Amygdala (tissue), 56 donors: Measurements from ENCODE around the gene SLC7A10.
A peak's percentile ranks its signal among the peaks of the same experiment; 100 is the strongest.

Source experiments
- DNase-seq, 56 donors: peaks; one replicate each; lab custom pipeline; 2025; lab: John Stamatoyannopoulos, UW

SLC7A10 gene

DNA sequence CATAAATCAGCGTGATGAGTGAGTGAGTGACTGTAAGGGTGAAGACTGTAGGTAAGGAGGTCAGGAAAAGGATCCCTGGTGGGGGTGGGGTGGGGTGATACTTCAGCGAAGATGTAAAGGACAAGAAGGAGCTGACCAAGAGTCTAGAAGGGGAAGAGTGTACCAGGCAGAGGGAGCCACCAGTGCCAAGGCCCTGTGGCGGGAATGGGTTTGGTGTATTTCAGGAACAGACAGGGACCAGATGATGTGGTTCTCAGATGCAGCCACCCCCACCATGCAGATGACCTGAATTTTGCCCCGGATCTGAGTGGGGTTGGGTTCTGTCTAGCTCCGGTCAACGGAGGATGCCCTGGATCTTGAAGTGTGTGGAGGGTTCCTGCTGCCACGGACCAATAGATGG is 30.1 kb upstream of the SLC7A10 start:
- DNase-seq: no peak

DNA sequence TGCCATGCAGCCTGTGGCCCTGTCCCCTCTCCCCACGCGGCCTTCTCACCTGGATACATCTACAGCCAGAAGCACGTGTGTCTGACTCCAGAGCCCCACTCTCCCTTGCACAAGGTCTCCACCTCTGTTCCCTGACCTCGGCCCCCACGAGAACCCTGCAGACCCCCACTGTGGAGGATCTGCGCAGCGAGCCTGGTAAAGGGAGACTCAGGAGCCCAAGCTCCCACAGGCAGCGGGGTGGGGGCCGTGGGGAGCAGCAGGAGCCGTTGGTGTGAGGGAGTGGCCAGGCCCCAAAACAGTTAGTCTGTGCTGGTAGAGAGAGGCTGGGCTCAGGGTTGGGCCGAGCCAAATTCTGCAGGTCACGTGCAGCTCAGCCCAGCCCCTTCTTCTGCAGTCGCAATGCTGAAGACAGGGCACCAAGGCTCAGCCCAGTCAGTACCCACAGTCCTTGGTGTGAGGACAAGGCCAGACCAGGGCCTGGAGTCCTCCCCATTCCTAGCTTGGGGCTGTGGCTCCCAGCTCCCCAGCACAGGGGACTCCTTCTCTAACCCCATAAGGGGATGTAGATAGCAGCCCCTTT is 28.7 kb upstream of the SLC7A10 start:
- DNase-seq: no peak

DNA sequence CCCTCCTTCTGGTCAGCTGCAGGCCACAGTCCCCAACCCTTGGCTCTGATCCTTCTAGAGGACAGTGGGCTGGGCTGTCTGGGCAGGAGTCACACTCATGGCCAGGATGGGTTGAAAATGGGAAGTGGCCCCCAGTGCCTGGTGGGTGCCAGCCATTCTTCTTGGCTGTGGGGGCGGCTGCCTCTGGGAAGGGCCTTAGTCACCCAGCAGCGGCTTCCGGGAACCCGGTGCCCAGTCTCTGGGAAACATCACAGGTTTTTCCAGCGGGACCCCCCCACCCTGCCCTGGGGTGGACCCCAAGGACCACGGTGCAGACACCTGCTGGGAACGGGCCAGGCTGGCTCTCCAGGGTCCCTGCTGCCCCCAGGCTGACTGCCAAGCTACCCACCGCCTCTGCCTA is 27.3 kb upstream of the SLC7A10 start:
- peak in 3 of 56 donors; percentile 20 to 28 (median 26) for DNase-seq

DNA sequence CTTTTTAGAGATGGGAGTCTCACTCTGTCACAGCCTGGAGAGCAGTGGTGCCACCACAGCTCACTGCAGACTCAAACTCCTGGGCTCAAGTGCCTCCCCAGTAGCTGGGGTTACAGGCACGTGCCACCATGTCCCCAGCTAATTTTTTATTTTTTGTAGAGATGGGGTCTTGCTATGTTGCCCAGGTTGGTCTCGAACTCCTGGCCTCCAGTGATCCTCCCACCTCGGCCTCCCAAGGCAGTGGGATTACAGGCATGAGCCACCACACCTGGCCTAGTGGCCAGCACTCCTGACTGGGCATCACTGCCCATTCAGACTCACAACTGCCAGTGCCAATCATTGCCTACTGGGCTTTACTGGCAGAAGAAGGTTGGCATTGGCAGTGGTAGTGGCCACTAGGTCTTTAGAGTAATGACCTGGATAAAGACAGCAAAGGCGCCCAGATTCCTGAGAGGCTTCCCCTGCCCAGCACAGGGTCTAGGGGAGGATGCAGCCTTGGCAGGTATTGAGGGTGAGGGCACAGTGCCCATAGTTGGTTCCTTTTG is 26.8 kb upstream of the SLC7A10 start:
- no peak for DNase-seq

DNA sequence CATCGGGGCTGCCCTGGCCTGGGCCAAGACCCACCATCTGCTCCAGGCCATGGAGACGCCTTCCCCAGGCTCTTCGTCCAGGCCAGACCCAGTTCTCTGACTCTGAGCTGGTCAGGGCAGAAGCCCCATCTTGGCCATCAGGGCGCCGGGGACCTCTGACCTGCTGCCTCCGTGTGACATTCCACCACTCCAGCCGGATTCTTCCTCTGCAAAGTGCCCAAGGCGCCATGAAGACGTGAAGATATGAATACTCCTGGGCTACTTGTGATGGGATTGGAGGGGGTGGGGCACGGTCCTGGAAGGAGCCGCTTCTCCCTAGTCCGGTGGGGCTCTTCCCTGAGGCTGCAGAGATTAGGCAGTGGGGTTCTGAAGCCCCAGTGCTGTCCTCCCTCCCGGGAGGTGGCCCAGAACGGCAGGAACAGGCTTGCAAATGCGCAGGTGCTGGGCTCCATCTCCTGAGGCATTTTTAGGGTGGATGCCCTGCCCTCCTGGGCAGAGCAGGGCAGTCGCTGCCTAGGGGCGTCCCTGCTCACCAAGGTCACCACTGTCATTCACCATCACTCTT is 26.0 kb upstream of the SLC7A10 start:
- no peak for DNase-seq

DNA sequence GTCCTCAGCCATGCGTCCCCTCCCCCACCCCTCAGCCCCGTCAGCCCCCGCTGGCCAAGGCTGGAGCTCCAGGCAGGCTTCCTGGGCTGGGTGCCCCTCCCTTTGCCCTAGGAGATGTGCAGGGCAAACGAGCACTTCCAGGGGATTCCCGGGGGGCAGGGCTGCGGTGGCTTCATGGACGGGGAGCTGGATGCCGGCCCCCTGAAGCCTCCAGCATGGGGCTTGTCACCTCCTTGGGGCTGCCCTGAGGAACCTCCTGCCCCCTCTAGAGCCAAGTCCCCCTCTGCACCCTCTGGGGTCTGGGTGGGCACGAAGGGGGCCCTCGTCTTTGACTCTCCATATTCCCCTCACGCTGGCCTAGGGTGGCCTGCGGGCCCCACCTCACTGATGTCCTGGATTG is 25.4 kb upstream of the SLC7A10 start:
- DNase-seq: no peak

DNA sequence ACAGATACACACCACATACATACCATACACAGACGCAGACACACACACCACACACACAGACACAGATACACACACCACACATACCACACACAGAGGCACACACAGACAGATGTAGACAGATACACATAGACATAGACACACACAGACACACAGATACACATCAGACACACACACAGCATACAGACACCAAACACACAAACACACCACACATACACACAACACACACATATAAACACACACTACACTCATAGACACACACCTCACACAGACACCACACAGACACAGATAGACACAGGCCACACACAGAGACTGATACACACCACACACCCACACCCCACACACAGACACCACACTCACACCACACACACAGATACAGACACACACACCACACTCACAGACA is 24.9 kb upstream of the SLC7A10 start:
- DNase-seq: no peak

DNA sequence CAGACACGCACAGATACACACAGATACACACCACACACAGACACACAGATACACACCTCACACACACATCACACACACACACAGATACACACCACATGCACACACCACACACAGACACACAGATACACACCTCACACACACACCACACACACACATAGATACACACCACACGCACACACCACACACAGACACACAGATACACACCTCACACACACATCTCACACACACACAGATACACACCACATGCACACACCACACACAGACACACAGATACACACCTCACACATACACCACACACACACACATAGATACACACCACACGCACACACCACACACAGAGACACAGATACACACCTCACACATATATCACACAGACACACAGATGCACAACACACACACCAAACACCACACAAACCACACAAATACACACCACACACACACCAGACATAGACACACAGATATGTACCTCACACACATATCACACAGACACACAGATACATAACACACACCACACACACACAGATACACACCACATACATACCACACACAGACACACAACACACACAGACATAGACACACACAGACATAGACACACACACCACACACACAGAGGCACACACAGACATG is 24.2 kb upstream of the SLC7A10 start:
- no peak for DNase-seq

DNA sequence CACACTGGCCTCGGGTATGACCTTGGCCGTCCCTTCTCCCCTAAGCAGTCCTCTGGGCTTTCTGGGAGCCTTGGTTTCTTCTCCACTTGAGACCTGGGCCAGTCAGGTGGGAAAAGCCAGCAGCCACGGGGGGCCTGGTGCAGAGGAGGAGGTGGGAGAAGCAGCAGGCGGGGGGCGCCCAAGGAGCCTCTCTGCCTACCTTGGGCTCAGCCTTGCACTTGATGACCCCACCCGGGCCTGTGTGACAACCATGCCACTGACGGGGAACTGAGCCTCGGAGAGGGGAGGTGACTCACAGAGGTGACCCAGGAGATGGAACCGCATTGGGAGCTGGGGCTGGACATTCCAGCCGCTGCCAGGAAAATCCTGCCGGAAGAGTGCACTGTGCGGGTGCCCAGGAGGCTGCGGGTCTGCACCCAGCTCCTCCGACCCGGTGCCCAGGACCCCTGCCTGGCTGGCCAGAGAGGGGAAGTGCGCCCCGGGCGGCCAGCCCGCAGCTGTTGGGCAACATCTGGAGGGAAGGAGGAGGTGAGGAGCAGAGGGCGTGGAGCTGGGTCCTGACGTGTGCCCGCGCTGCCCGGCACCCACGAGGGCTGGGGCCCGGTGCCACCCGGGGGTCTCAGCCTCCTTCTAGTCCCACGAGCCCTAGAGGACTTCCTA is 23.4 kb upstream of the SLC7A10 start:
- DNase-seq: no peak

DNA sequence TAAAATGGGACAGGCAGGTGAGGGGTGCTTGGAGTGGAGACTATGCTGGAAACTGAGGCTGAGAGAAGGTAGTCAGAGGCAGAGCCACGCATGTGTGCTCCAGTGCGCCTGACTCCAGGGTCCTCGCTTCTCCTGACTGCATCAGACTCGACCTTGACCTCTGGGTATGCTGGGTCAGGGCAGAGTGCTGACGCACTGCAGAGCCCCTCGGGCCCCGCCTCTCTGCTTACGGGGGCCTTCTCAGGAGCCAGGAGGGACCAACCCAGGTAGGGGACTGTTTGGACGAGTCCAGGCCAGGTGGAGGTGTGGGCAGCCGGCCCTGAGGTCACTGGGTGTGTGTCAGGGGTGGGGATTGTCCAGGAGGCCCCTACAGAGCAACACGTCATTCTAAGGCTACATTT is 22.9 kb upstream of the SLC7A10 start:
- no peak for DNase-seq

DNA sequence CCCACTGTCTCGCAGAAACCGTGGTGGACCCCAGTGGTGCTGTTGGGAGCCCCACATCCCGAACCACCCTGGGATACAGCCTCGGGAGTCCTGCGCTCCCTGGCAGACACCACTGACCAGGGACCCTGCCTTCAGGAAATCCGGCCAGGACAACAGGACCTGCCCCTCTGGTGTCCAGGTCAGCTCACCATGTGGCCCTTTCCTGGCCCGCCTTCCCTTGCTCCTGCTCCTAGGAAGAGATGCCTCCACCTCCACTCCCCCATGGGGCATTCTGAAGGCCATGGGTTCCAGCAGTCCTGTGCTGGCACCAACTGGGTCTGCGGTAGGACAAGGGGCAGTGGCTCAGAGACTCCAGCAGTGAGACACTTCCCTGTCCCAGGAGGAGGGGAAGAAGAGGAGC is 22.5 kb upstream of the SLC7A10 start:
- DNase-seq: no peak

DNA sequence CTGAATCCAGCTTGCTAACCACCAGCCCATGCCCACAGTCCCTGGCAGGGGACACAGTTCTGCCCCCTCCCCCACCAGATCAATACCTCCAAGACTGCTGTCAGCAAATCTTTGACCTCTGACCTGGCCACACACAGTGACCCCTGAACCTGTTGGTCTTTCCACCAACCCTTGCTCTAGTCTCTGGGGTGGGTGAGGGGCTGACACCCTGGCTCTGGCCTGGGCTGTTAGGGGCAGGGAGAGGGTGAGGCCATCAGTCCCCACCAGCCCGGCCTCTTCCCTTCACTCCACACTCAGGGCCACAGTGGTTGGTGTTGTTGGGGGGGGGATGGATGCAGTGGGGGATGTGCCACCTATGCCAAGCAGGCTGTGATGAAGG is 21.8 kb upstream of the SLC7A10 start:
- no peak for DNase-seq

DNA sequence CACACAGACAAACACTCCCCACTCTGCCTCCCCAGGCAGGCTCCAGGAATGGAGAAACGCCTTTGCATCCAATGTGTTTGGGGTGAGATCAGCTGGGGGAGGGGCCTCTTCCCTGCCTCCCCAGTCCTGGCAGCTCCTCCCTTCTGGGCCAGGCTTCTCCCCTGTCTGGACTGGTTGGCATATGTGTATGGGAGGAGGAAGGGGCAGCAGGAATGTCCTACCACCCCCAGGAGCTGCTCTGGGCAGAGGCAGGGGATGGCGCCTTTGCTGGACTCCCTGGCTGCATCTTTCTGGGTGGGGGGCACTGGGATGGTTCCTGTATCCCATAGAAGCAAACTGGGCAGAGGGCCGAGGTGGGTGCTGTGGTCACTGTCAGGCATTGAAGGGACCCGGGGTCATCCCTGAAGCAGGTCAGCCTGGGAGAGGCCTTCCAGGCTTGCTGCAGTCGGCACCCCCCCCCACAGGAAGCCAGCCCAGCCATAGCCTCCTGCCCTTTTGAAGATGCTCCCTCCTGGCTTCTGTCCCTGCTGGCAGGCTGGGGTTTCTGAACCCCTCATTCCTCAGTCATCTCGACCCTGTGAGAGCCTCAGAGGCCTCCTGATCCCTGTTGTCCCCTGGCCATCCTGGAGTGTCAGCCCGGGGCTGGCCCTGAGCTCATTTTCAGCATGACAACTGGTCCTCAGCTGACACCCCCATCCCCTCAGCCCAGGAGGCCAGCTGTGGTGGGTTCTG is 21.2 kb upstream of the SLC7A10 start:
- DNase-seq: no peak

DNA sequence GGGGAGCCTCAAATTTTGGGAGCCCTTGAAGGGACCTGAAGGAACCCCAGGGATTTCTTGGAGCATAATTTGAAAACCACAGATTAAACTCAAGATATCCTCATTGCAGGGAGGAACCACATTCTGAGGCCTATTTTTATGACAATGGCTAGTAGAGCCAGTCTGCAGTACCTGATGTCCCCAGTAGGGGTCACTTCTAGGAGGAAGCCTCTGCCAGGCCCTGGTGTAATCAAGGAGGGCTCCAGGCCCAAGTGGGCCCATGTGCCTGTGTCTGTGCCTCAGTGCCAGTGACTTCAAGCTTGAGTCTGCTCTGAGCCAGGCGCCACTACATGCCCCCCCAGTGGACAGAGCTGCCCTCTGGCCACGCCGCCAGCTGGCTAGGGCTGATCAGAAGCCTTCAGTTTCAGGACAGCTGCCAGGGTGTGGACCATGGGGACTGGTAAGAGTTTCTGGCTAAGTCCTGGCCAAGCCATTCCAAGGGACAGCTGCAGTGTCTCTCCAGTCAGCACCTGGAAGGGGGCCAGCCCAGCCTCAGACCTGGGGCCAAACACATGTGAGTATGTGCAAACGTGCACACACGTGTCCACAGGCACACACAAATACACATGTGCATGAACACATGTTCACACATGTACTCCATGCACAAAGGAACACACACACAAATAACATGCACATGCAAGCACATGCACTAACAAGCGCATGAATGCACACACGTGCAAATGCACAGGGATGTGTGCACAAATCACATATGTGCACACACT is 20.5 kb upstream of the SLC7A10 start:
- no peak for DNase-seq

DNA sequence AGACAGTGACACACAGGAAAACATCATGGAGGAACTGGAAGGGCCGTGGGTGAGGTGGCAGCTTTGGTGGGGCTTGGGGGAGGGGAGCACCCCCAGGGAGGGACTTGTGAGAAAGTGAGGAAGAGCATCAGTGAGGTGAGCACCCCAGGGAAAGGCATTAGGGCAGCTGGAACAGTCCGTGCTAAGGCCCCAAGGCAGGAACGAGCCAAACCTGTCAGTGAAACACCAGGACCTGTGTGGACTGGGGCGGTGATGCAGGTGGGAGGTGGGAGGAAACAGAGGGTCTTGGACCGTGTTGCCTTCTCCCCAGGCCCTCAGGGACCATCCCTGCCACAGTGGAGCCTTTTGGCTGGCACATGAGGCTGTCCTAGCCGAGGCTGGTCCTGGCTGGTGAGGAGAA is 17.3 kb upstream of the SLC7A10 start:
- DNase-seq: no peak

DNA sequence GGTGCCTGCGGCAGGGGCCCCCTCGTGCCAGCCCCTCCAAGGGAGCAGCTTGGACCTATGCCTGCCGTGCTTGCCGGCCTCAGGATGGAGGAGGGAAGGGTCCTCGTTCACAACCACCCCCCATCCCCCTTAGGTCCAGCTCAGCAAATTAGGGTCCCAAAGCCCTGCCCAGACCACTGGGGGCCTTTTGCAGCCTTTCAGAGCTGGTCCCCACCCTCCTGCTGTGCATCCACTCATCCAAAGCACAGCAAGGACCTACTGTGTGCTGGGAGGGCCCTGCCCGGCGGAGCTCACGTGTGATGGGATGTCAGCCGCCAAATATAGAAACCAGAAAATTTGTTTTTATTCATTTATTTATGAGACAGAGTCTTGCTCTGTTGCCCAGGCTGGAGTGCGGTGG is 16.5 kb upstream of the SLC7A10 start:
- no peak for DNase-seq

DNA sequence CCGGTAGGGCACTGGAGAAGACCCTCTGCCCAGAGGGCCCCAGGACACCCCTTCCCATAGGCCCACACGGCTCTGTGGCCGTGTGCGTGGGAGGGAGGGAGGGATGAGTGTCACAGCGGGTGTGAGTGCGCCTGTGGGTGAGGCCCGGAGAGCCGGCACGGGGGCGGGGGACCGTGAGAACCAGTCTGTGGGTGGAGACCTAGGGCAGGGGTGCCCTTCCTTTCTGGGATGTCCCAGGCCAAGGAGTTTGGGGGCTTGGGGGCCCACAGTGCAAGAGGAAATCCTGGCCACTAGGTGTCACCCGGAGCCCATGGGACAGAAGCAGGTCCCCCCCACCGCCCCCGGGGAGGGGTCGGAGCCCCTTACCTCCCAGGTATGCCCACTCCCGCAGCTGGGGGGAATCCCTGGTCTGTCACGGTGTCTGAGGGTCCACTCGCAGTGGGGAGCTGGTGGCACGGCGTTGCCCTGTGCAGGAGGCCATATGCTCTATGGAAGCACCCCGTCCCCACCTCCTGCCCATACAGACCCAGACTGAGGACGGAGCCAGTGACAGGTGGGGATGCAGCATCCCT is 16.0 kb upstream of the SLC7A10 start:
- peak in 8 of 56 donors; percentile 11 to 61 (median 26) for DNase-seq

DNA sequence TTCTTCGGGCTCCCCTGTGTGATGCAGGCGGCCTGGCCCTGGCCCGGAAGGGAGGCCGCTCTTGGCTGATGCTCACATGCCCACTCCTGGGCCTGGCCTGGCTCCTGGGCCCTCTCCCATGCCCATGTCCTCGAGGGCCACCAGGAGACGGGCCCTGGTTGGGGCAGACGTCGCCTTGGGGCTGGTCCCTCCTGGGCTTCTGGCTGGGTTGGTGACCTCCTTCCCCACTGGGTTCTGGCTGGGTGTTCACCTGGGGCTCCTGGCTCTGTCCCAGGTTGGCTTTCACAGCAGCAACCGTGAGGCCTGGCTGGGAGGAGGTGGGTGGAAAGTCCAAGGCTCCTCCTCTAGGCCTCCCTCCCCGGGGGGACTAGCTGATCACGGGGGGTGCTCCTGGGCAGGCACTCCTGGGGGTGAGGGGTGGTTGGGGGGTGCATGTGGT is 15.5 kb upstream of the SLC7A10 start:
- DNase-seq: peak in 2 of 56 donors; percentile 36 to 61

DNA sequence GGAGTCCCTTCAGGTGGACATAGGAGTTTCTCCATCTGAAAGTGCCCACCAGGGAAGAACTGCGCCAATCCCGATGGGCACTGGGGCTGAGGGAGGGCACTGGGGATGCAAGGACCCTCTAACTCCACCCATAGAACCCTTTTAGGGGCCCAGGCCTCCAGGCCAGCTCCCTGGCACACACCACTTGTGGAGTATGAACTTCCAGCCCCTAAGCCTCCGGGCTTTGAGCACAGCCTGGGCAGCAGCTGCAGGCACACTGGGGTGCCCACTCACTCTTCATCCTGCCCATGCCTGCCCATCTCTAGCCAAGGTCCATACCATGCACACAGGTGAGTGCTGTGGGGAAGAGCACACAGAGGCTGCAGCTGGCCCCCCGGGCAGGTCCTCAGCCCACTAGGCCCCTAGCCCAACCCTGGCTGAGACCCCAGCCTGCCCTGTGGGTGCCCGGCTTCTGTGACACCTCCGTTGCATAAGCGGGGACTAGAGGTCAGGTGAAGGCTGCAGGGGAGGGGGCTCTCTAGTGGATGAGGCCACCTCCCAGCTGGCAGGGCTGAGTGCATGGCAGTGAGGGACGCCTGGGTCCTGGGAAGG is 14.6 kb upstream of the SLC7A10 start:
- DNase-seq: no peak
